Measurements from ENCODE around the gene ZNF70. TPM values are rescaled to one million over a fixed set of nuclear protein-coding genes. Genes with fewer than 3 reads are reported as not detected.

Gene ZNF70
- polyA plus RNA-seq, 4 donors = 5.0 to 5.8 (median 5.5) TPM

- DNase-seq (ENCODE audit: low read depth in 4 of 4, low spot score in 3 of 4) = no peak
These were observed 53.6 kb downstream of the ZNF70 start for GRCh38 chr22:23697031-23697970.

GRCh38 chr22:23696326-23696851 lies 54.5 kb downstream of the ZNF70 start:
- DNase-seq (ENCODE audit: low read depth in 4 of 4, low spot score in 3 of 4) = no peak

GRCh38 chr22:23695571-23696325 lies 55.2 kb downstream of the ZNF70 start:
- no peak for DNase-seq (ENCODE audit: low read depth in 4 of 4, low spot score in 3 of 4)

GRCh38 chr22:23695141-23695540 lies 55.8 kb downstream of the ZNF70 start:
- DNase-seq (ENCODE audit: low read depth in 4 of 4, low spot score in 3 of 4) = no peak

DNA sequence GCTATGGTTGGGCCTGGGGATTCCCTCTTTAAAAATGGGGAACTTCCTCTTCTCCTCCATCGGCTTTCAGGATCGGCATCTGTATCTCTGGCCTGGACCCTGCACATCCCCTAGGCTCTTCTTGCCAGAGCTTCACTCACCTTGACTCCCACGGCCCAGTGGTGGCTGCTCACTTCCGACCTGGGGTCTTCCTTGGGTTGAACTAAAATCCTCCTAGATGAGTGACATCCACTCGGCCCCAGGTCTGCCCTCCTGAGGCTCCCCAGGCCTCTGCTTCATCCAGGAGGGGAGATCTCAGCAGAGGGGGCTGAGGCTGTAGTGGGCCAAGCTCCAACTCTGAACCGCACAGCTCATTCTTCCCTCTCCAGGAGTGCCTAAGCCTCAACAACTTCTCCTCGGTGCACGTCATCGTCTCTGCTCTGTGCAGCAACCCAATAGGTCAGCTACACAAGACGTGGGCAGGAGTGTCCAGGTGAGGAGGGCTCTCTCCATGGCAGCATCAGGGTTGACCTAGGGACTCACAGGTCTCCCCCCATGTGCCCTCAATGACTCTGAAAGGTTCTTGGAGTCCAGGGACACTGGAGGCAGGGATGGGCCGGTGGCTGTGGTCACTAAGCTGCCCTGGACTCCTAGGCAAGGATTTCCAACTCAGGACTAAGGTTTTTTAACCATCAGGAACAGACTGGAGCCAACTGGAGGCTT lies 56.8 kb downstream of the ZNF70 start:
- no peak for DNase-seq (ENCODE audit: low read depth in 4 of 4, low spot score in 3 of 4)

DNA sequence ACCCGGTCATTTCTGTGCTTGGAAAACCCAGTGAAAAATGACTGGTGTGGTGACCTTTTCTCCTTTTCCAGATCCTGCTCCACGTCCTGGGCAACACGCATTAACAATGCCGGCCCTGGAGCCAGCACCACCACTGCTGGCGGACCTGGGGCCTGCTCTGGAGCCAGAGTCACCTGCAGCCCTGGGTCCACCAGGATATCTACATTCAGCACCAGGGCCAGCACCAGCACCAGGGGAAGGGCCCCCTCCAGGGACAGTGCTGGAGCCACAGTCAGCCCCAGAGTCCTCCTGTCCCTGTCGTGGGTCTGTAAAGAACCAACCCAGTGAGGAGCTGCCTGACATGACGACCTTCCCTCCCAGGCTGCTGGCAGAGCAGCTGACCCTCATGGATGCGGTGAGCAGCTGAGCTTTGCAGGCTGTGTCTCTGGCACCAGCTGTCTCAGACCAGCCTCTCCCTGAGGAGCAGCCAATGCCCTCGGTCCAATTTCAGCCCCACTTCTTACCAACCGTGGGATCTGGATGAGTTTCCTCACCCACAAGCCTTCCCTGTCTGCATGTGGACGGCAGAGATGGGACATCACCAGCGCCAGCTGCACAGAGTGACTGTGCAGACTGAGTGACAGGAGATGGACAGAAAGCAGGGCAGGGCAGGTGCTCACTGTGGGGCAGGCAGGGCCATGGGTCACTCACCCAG lies 58.2 kb downstream of the ZNF70 start:
- no peak for DNase-seq (ENCODE audit: low read depth in 4 of 4, low spot score in 3 of 4)

- no peak for DNase-seq (ENCODE audit: low read depth in 4 of 4, low spot score in 3 of 4)
These were observed 59.0 kb downstream of the ZNF70 start for GRCh38 chr22:23691748-23692423.

DNA sequence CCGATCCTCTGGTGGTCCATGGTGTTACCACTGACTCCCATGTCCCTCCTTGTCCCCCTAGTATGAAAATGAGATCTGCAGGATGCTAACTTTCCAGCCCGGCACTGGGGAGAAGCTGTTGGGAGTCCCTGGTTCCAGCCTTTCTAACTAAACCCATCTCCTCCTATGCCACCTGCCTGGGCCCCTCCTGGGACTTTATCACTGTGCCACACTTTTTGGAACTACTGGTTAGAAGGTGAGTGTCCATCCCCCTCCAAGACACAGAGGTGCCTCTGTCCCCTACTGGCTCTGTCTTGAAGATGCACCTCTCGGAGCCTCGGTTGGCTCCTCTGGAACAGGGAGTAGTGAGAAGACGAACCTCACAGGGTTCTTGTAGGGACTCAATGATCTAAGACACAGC lies 60.2 kb downstream of the ZNF70 start, which contains the start of gene RGL4:
Gene RGL4, plus strand, starts transcription at position 301 of the 400 bp plus-strand sequence. CDS start 1,018 bp downstream, outside the sequence.
- DNase-seq (ENCODE audit: low read depth in 4 of 4, low spot score in 3 of 4) = no peak

- DNase-seq (ENCODE audit: low read depth in 4 of 4, low spot score in 3 of 4) = no peak
These were observed 61.5 kb downstream of the ZNF70 start for GRCh38 chr22:23689414-23689813.

Other genes with a start within 250 kb of the ZNF70 start
- 1 to 10 TPM in 1 of 4 donors, under 1 TPM in 3; 0.49 to 1.6 (median 0.74) TPM for gene IGLL1, start 170.8 kb downstream of the ZNF70 start, polyA plus RNA-seq (ENCODE audit: insufficient read length in 4 of 4)
- gene DRICH1, start 118.8 kb downstream of the ZNF70 start, polyA plus RNA-seq (ENCODE audit: insufficient read length in 4 of 4) = 1 to 10 TPM; 1.1 to 2.8 (median 2.3) TPM
- gene RGL4, start 60.1 kb downstream of the ZNF70 start, polyA plus RNA-seq (ENCODE audit: insufficient read length in 4 of 4) = 1 to 10 TPM; 1.8 to 3.1 (median 2.1) TPM
- gene VPREB3, start 3.3 kb upstream of the ZNF70 start, polyA plus RNA-seq (ENCODE audit: insufficient read length in 4 of 4) = 1 to 10 TPM in 1 of 4 donors, under 1 TPM in 3; 0.69 to 1.3 (median 0.78) TPM
- gene C22orf15, start 11.9 kb upstream of the ZNF70 start, polyA plus RNA-seq (ENCODE audit: insufficient read length in 4 of 4) = 1 to 10 TPM; 2.3 to 3.5 (median 2.5) TPM
- 10 to 100 TPM; 79.3 to 96.3 (median 83.1) TPM for gene CHCHD10, start 16.9 kb upstream of the ZNF70 start, polyA plus RNA-seq (ENCODE audit: insufficient read length in 4 of 4)
- 10 to 100 TPM; 12.1 to 25.4 (median 19.8) TPM for gene MMP11, start 21.7 kb upstream of the ZNF70 start, polyA plus RNA-seq (ENCODE audit: insufficient read length in 4 of 4)
- 100 to 1,000 TPM; 193 to 206 (median 194) TPM for gene SMARCB1, start 35.9 kb upstream of the ZNF70 start, polyA plus RNA-seq (ENCODE audit: insufficient read length in 4 of 4)
- gene DERL3, start 87.9 kb upstream of the ZNF70 start, polyA plus RNA-seq (ENCODE audit: insufficient read length in 4 of 4) = 1 to 10 TPM; 3.6 to 6.1 (median 4.7) TPM
- gene SLC2A11, start 106.8 kb upstream of the ZNF70 start, polyA plus RNA-seq (ENCODE audit: insufficient read length in 4 of 4) = 10 to 100 TPM; 24.9 to 32.9 (median 27.7) TPM
- gene MIF, start 143.3 kb upstream of the ZNF70 start, polyA plus RNA-seq (ENCODE audit: insufficient read length in 4 of 4) = 100 to 1,000 TPM; 174 to 366 (median 191) TPM
- gene GSTT2B, start 210.1 kb upstream of the ZNF70 start, polyA plus RNA-seq (ENCODE audit: insufficient read length in 4 of 4) = 10 to 100 TPM in 2 of 4 donors, 1 to 10 TPM in 2; 4.5 to 22.4 (median 12.6) TPM
- 1 to 10 TPM; 6.3 to 7.9 (median 6.9) TPM for gene DDTL, start 215.8 kb upstream of the ZNF70 start, polyA plus RNA-seq (ENCODE audit: insufficient read length in 4 of 4)
- 10 to 100 TPM; 59.3 to 95.8 (median 66.4) TPM for gene DDT, start 223.3 kb upstream of the ZNF70 start, polyA plus RNA-seq (ENCODE audit: insufficient read length in 4 of 4)
- 1 to 10 TPM in 2 of 4 donors, under 1 TPM in 2; 0.61 to 2.6 (median 1.3) TPM for gene GSTT2, start 229.0 kb upstream of the ZNF70 start, polyA plus RNA-seq (ENCODE audit: insufficient read length in 4 of 4)